ENCODE results near the gene TAF9.
A peak's percentile ranks its signal among the peaks of the same experiment; 100 is the strongest.
"Not testable (repeated sequence)": the region's sequence is repeated elsewhere in the genome, so short reads cannot be mapped to it uniquely, and the experiment has no call there.

The TAF9 gene, protein sequence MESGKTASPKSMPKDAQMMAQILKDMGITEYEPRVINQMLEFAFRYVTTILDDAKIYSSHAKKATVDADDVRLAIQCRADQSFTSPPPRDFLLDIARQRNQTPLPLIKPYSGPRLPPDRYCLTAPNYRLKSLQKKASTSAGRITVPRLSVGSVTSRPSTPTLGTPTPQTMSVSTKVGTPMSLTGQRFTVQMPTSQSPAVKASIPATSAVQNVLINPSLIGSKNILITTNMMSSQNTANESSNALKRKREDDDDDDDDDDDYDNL

GRCh38 chr5:69369340-69370121 is at the start of gene TAF9, which contains the start of the genes AK6 and RAD17:
Gene TAF9 (minus strand): TSS chr5:69369520. CDS start chr5:69365737, 3,783 bp downstream.
Gene AK6 (minus strand): TSS chr5:69369520. CDS start chr5:69369490, 30 bp downstream.
Gene RAD17 (plus strand): TSS chr5:69369818. CDS start chr5:69372209, 2,391 bp downstream.
- peak; percentile 82 for DNase-seq (ENCODE audit: low read depth)

- no peak for DNase-seq (ENCODE audit: low read depth)
Observed at GRCh38 chr5:69418554-69418953, 49.2 kb upstream of the TAF9 start.

- DNase-seq (ENCODE audit: low read depth) = no peak
Observed at GRCh38 chr5:69416699-69417098, 47.4 kb upstream of the TAF9 start.

- no peak for DNase-seq (ENCODE audit: low read depth)
Observed at GRCh38 chr5:69416180-69416579, 46.9 kb upstream of the TAF9 start.

GRCh38 chr5:69415584-69415958 is 46.3 kb upstream of the TAF9 start:
- no peak for DNase-seq (ENCODE audit: low read depth)

DNA sequence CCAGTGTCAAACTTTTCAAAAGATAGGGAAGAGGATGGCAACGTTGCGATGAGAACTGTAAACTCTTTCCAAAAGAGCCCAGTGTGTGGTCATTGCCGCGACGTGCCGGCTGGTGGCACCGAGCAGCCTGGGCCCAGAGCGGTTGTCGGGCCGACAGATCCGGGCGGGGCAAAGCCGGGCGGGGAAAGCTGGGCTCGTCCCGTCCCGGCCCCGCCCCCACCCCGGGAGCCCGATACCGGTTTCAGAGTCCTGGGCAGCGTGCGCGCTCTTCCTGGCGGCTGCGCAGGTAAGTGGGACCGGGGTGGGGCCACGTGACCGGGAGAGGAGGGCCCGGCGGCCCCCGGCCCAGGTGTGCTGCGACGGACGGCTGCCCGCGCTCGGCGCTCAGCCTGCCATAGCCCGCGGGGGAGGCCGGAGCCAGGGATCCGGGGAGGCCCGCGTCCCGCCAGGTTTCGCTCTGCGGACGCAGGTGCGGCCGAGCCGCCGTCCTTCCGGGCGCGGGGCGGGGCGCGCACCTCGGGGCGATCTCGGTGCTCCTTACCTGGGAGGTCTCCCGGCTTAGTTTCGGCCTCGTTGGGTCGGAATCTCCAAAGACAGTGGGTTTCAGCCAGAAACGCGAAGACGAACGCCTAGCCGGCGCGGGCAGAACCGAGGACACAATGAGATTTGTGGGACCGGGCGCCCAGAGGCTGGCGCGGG is 45.7 kb upstream of the TAF9 start, which contains the start of gene MARVELD2:
TSS of gene MARVELD2 (plus strand) at position 232 of the 699 bp plus-strand sequence. CDS start 4,270 bp downstream, outside the sequence.
- peak; percentile 20 for DNase-seq (ENCODE audit: low read depth)

DNA sequence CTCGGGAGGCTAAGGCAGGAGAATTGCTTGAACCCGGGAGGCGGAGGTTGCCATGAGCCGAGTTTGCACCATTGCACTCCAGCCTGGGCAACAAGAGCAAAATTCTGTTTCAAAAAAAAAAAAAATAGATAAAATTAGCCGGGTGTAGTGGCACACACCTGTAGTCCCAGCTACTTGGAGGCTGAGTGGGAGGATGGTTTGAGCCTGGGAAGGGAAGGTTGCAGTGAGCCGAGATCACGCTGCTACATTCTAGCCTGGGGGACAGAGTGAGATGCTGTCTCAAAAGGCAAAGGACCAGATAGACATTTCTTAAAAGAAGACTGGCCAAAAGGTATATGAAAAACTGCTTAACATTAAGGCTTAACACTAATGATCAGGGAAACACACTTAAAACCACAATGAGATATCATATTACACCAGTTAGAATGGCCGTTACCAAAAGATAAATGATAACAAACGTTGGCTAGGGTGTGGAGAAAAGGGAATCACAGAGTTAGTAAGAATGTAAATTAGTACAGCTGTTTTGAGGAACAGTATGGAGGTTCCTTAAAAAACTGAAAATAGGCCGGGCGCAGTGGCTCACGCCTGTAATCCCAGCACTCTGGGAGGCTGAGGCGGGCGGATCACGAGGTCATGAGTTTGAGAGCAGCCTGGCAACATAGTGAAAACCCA is 35.5 kb upstream of the TAF9 start:
- DNase-seq (ENCODE audit: low read depth) = no peak

DNA sequence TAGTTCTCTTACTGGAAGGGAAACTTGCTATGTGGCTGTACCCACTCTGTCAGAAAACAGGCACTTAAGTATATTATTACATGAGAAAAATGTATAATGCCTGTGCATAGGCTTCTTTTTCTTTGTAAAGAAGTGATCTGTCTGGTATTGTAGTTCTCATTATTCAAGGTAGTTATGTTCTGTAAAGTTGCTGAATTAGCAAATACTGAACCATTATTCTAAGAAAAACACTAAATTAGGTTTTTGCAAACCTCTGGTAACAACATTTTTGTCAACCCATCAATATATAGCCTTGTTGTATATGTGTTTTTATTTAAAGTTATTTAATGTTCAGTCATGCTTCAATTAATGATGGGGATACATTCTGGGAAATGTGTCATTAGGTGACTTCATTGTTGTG is 9.1 kb upstream of the TAF9 start:
- no peak for DNase-seq (ENCODE audit: low read depth)

- DNase-seq (ENCODE audit: low read depth) = no peak
Observed at GRCh38 chr5:69374911-69375446, 5.7 kb upstream of the TAF9 start.

DNA sequence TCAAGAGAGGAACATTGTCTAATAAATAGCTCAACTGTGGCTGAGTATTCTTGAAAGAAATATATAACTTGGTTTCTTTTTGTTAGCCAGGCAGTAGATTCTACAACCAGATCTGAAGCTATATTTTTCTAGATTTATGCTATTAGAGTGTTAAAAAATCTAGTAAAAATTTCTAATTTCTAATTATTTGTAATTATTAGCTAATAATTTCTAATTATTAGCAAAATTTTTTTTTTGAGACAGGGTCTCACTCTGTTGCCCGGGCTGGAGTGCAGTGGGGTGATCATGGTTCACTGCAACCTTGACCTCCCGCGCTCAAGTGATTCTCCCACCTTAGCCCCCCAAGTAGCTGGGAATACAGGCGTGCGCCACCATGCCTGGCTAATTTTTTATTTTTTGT is 3.1 kb upstream of the TAF9 start:
- no peak for DNase-seq (ENCODE audit: low read depth)

- DNase-seq (ENCODE audit: low read depth) = not testable (repeated sequence)
Observed at GRCh38 chr5:69370335-69370734, 1.0 kb upstream of the TAF9 start.

DNA sequence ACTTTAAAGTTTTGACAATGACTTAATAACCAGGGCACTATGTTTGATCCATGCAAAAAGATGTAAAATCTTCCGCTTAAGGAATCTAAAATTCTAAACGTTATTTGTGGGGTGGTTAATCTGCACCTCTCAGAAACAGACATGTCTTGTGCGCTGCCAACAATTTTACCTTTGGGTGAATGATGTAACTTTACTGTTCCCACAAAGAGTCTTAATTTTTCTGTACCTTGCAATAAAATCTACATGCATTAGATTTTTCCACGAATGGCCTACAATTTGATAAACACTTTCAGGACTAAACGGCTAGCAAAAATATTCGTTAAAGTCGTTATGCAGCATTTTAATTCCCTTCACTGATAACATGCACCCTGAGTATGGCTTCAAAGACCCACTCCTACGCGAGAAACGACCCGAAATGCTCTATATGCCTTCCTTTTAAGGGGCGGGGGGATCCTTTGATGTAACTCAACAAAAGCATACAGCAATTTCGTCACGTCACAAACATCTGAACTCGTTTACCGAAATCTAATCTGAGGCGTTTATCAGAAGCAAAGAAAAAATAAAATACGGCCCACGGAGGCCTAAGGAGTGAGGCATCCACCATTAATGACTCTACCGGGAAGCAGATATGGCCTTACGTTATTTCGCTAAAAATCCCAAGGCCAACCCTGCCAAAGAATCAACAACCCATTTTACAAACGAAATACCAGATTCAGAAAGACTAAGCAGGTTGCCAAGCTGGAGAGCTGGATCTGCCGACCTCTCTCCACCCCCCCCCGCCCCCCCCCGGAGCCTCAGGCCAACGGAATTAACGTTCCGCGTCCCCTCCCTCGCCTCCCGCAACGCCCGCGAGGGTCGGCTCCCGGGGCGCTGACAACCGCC is 621 bp downstream of the TAF9 start:
- DNase-seq (ENCODE audit: low read depth) = no peak

DNA sequence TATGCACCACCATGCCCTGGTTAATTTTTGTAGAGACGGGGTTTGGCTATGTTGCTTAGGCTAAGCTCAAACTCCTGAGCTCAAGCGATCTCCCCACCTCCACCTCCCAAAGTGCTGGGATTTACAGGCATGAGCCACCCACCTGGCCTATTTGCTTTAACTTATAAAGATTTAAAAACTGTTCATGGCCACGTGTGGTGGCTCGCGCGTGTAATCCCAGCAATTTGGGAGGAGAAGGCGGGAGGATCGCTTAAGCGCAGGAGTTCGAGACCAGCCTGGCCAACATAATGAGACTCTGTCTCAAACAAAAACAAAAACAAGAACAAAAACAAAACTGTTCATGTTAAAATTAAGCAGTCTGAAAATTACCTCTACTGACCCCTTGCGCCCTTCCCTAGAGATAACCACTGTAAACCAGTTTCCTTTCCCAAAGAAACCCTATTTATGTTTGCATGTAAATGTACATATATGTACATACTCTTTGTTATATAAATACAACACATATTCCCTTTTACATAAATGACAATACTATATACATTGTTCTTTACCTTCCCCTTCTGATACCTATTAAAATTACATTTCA is 1.5 kb downstream of the TAF9 start:
- no peak for DNase-seq (ENCODE audit: low read depth)

- no peak for DNase-seq (ENCODE audit: low read depth)
Observed at GRCh38 chr5:69364850-69365249, 4.5 kb downstream of the TAF9 start.

- no peak for DNase-seq (ENCODE audit: low read depth)
Observed at GRCh38 chr5:69364414-69364813, 4.9 kb downstream of the TAF9 start.

- no peak for DNase-seq (ENCODE audit: low read depth)
Observed at GRCh38 chr5:69360442-69360841, 8.9 kb downstream of the TAF9 start.

DNA sequence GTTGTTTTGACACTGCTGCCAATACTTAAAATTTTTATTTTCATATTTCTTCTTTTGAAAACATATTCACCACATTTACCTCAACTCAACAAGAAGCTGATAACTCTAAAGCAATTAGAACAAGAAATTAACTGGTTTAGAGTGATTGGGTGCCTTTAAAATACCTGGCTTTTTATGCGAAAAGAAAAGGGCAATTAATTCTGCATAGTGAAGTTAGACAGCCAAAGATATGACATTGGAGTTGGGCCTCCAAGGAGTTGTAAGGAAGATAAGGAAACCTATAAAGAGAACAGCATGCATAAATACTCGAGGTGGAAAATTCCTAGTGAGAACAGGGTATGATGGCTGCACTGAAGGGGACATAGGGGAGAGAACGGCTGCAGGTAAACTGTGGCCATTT is 9.6 kb downstream of the TAF9 start:
- DNase-seq (ENCODE audit: low read depth) = no peak

GRCh38 chr5:69350664-69351063 is 18.7 kb downstream of the TAF9 start:
- no peak for DNase-seq (ENCODE audit: low read depth)

GRCh38 chr5:69343083-69343482 is 26.2 kb downstream of the TAF9 start:
- no peak for DNase-seq (ENCODE audit: low read depth)

GRCh38 chr5:69341520-69342161 is 27.7 kb downstream of the TAF9 start:
- no peak for DNase-seq (ENCODE audit: low read depth)
